Activated T-cell treated with anti-CD3 and anti-CD28 coated beads, Interleukin-2, amount 50 U/mL, for 72 hours (primary cell): Measurements from ENCODE around the gene VDAC1. TPM values are rescaled to one million over a fixed set of nuclear protein-coding genes. Genes with fewer than 3 reads are reported as not detected.

Experiments
- ATAC-seq, 2 donors: fragments of 150-1000 bp; cut with Tn5 transposase; replicated peaks in 1 of 2; 2 replicates each; pipeline ENCODE4 v1.10.0; 2021; ENCODE audit warnings: moderate library complexity in 2 of 2, mild to moderate bottlenecking in 1 of 2
- DNase-seq, 2 donors: peaks; one replicate each; pipeline ENCODE4 v3.0.0; 2021 to 2022; ENCODE audit warnings: mixed read lengths in 1 of 2
- H3K27ac Mint-ChIP-seq: one replicate; pipeline ENCODE4 v1.8.0; 2022; ENCODE audit warnings: mild to moderate bottlenecking, moderate library complexity, mixed read lengths
- H3K27me3 Mint-ChIP-seq: one replicate; pipeline ENCODE4 v1.8.0; 2022; ENCODE audit warnings: low read depth, mixed read lengths
- H3K36me3 Mint-ChIP-seq, 2 donors: one replicate each; pipeline ENCODE4 v1.8.0; 2022; ENCODE audit warnings: mixed read lengths in 2 of 2, mild to moderate bottlenecking in 1 of 2; ENCODE audit not compliant: insufficient read depth in 2 of 2
- H3K4me1 Mint-ChIP-seq: one replicate; pipeline ENCODE4 v1.8.0; 2022; ENCODE audit warnings: low read depth, mixed read lengths
- H3K4me3 Mint-ChIP-seq, 2 donors: one replicate each; pipeline ENCODE4 v1.8.0; 2022; ENCODE audit warnings: mild to moderate bottlenecking in 2 of 2, mixed read lengths in 2 of 2, moderate library complexity in 2 of 2
- H3K9me3 Mint-ChIP-seq, 2 donors: one replicate each; pipeline ENCODE4 v1.8.0; 2022; ENCODE audit warnings: mixed read lengths in 2 of 2
- total RNA-seq, 2 donors: library from RNA; stranded (reverse); gene quantifications; one replicate each; pipeline ENCODE4 v1.2.3, GENCODE V29; 2022

VDAC1 gene
- 100 to 1,000 TPM; 252 to 258 TPM for total RNA-seq

GRCh38 chr5:134004626-134005416, at the start of gene VDAC1:
Gene VDAC1, minus strand, starts transcription at chr5:134004975. Its CDS starts 11,963 bp downstream, at chr5:133993012.
- Mint-ChIP-seq H3K27me3 (no peaks in the 10 kb centered on the region), H3K36me3 (peaks cover 2 to 9% of the 10 kb centered on the region in 2 donors), H3K4me3 (peak within 1 kb of the TSS; percentile 89 to 99), H3K27ac (peak within 1 kb of the TSS; percentile 99), H3K9me3 (no peaks in the 10 kb centered on the region), H3K4me1 (peaks cover 51% of the 10 kb centered on the region)
- DNase-seq (peak; percentile 85 to 87), ATAC-seq (peak; percentile 86 to 88)

- Mint-ChIP-seq H3K4me3 (peak overlapping the region; percentile 6 to 62), H3K4me1 (peaks cover 53% of the 10 kb centered on the region), H3K27me3 (no peaks in the 10 kb centered on the region), H3K27ac (no peak overlapping the region), H3K9me3 (no peaks in the 10 kb centered on the region), H3K36me3 (peaks cover 0 to 1% of the 10 kb centered on the region in 2 donors)
- DNase-seq (no peak), ATAC-seq (peak; percentile 55 to 60)
Observed at GRCh38 chr5:134053840-134054338, 49.1 kb upstream of the VDAC1 start.

- no peaks in the 10 kb centered on the region for H3K27me3 Mint-ChIP-seq
- DNase-seq (no peak), ATAC-seq (peak; percentile 7 to 19)
- peak overlapping the region; percentile 6 to 62 for H3K4me3 Mint-ChIP-seq
- peaks cover 0 to 1% of the 10 kb centered on the region in 2 donors for H3K36me3 Mint-ChIP-seq
- H3K4me1 Mint-ChIP-seq, result peaks cover 51% of the 10 kb centered on the region
- H3K9me3 Mint-ChIP-seq, result no peaks in the 10 kb centered on the region
- no peak overlapping the region for H3K27ac Mint-ChIP-seq
Observed at GRCh38 chr5:134053314-134053839, 48.6 kb upstream of the VDAC1 start.

GRCh38 chr5:134051305-134051704, 46.5 kb upstream of the VDAC1 start:
- Mint-ChIP-seq H3K36me3 (peaks cover 0 to 1% of the 10 kb centered on the region in 2 donors), H3K27me3 (no peaks in the 10 kb centered on the region), H3K27ac (no peak overlapping the region), H3K4me1 (peaks cover 63% of the 10 kb centered on the region), H3K9me3 (no peaks in the 10 kb centered on the region), H3K4me3 (no peak overlapping the region)
- DNase-seq (no peak), ATAC-seq (peak; percentile 40 to 64)

GRCh38 chr5:134048864-134049263, 44.1 kb upstream of the VDAC1 start:
- Mint-ChIP-seq H3K27me3 (no peaks in the 10 kb centered on the region), H3K9me3 (no peaks in the 10 kb centered on the region), H3K4me1 (peaks cover 52% of the 10 kb centered on the region), H3K36me3 (no peaks in the 10 kb centered on the region), H3K27ac (no peak overlapping the region), H3K4me3 (no peak overlapping the region)
- ATAC-seq (no peak), DNase-seq (no peak)

GRCh38 chr5:134047687-134048056, 42.9 kb upstream of the VDAC1 start:
- H3K27ac Mint-ChIP-seq, result no peak overlapping the region
- H3K27me3 Mint-ChIP-seq, result no peaks in the 10 kb centered on the region
- no peaks in the 10 kb centered on the region for H3K36me3 Mint-ChIP-seq
- no peaks in the 10 kb centered on the region for H3K9me3 Mint-ChIP-seq
- no peak overlapping the region for H3K4me3 Mint-ChIP-seq
- ATAC-seq (no peak), DNase-seq (no peak)
- peaks cover 50% of the 10 kb centered on the region for H3K4me1 Mint-ChIP-seq

- Mint-ChIP-seq H3K36me3 (no peaks in the 10 kb centered on the region), H3K4me3 (no peak overlapping the region), H3K9me3 (no peaks in the 10 kb centered on the region), H3K27me3 (no peaks in the 10 kb centered on the region), H3K27ac (no peak overlapping the region), H3K4me1 (peaks cover 50% of the 10 kb centered on the region)
- no peak for DNase-seq
- no peak for ATAC-seq
Observed at GRCh38 chr5:134046801-134047686, 42.3 kb upstream of the VDAC1 start.

- H3K27ac Mint-ChIP-seq, result no peak overlapping the region
- H3K4me1 Mint-ChIP-seq, result peaks cover 50% of the 10 kb centered on the region
- ATAC-seq (no peak), DNase-seq (no peak)
- no peaks in the 10 kb centered on the region for H3K36me3 Mint-ChIP-seq
- H3K9me3 Mint-ChIP-seq, result no peaks in the 10 kb centered on the region
- no peaks in the 10 kb centered on the region for H3K27me3 Mint-ChIP-seq
- H3K4me3 Mint-ChIP-seq, result no peak overlapping the region
Observed at GRCh38 chr5:134046330-134046729, 41.6 kb upstream of the VDAC1 start.

- no peak overlapping the region for H3K27ac Mint-ChIP-seq
- peaks cover 61% of the 10 kb centered on the region for H3K4me1 Mint-ChIP-seq
- H3K4me3 Mint-ChIP-seq, result no peak overlapping the region
- H3K9me3 Mint-ChIP-seq, result no peaks in the 10 kb centered on the region
- DNase-seq, result no peak
- no peak for ATAC-seq
- no peaks in the 10 kb centered on the region for H3K27me3 Mint-ChIP-seq
- H3K36me3 Mint-ChIP-seq, result peaks cover 0 to 1% of the 10 kb centered on the region in 2 donors
Observed at GRCh38 chr5:134043793-134044792, 39.3 kb upstream of the VDAC1 start.

GRCh38 chr5:134041570-134042411, 37.0 kb upstream of the VDAC1 start:
- Mint-ChIP-seq H3K36me3 (peaks cover 0 to 1% of the 10 kb centered on the region in 2 donors), H3K27me3 (no peaks in the 10 kb centered on the region), H3K4me3 (peak overlapping the region; percentile 9 to 54), H3K4me1 (peaks cover 58% of the 10 kb centered on the region), H3K9me3 (no peaks in the 10 kb centered on the region), H3K27ac (no peak overlapping the region)
- ATAC-seq (peak; percentile 53 to 61), DNase-seq (peak; percentile 36 to 38)

GRCh38 chr5:134038138-134038537, 33.4 kb upstream of the VDAC1 start:
- Mint-ChIP-seq H3K27ac (no peak overlapping the region), H3K9me3 (no peaks in the 10 kb centered on the region), H3K4me3 (no peak overlapping the region), H3K4me1 (peaks cover 46% of the 10 kb centered on the region), H3K36me3 (peaks cover 0 to 1% of the 10 kb centered on the region in 2 donors), H3K27me3 (no peaks in the 10 kb centered on the region)
- ATAC-seq (no peak), DNase-seq (no peak)
